Measurements from ENCODE around the gene SRR.
"Not testable (repeated sequence)": the region's sequence is repeated elsewhere in the genome, so short reads cannot be mapped to it uniquely, and the experiment has no call there.

The SRR gene

GRCh38 chr17:2289878-2290478 lies 13.8 kb upstream of the SRR start:
- no peak for DNase-seq (ENCODE audit: low read depth, low spot score)

DNA sequence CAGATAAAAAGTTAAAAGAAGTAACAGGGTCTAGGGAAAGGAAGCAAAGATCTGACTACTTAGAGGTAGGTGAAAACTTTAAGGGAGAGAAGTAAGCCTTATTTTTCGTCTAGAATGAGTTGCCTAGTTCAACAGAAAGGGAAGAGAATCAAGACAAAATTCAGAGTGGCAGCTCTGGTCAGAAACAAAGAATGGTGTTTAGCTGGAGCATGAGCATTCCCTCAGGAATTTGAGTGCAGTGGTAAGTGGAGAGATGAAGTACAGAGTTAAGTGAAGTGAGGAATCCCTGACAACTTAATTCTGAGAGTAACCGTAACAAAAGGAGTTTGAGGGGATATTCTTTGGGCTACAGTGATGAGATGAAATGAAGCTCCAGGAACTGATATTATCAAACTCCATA lies 11.7 kb upstream of the SRR start:
- no peak for DNase-seq (ENCODE audit: low read depth, low spot score)

DNA sequence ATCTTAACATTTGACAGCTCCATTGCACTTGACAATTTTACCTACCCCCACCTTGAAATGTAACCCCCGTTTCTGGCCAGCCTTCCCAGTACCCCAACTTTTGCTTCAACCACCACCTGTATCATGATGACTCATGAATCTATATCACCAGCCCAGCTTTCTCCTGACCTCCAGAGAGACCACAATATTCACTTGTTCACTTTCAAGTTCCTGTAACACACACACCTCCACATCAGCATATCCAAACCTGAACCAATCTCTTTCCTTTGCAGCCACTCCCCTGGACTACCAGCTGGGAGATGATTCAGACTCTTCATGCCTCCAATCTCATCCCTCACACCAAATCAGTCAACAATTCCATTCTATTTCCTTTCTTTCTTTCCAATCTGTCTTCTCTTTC lies 8.2 kb upstream of the SRR start:
- no peak for DNase-seq (ENCODE audit: low read depth, low spot score)

DNA sequence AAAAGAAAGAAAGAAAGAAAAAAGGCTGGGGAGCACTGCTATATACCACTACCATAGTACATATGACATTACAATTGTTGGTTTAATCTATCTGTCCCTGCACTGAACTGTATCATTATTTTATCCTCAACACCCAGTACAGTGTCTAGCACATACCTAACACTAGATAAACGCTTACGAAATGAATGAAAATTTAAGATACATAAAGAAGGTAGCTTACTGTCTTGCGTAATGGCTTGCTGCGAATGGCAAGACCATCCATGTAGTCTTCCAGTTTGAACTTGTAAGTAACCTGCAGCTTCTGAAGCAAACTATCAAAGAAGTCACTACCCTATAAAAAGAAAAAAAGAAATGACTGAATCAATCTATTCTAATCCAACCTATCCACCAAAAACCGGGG lies 6.7 kb upstream of the SRR start:
- no peak for DNase-seq (ENCODE audit: low read depth, low spot score)

- DNase-seq (ENCODE audit: low read depth, low spot score), result no peak
Observed at GRCh38 chr17:2299136-2299535, 4.6 kb upstream of the SRR start.

DNA sequence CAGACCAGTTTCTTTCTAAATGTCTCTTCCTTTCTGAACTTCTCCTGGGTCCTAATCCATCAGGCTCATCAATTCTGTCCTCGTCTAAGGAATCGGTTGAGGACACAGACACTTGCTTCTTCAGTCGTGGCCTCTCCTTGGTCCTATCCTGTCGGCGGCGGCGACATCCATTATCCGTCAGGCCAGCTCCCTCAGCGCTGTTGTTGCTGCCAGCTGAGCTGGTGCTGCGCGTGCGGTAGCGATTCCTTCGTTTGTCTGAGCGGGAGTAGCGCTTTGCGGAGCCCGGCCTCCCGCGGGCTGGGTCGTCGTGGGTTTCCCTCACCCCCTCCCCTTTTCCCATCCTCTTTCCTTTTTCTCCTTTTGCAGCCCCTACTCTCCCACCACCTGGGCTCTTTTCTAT lies 4.0 kb upstream of the SRR start:
- no peak for DNase-seq (ENCODE audit: low read depth, low spot score)

- DNase-seq (ENCODE audit: low read depth, low spot score), result no peak
Observed at GRCh38 chr17:2302778-2303203, 959 bp upstream of the SRR start.

GRCh38 chr17:2304931-2305330 lies 1.2 kb downstream of the SRR start:
- DNase-seq (ENCODE audit: low read depth, low spot score), result no peak

DNA sequence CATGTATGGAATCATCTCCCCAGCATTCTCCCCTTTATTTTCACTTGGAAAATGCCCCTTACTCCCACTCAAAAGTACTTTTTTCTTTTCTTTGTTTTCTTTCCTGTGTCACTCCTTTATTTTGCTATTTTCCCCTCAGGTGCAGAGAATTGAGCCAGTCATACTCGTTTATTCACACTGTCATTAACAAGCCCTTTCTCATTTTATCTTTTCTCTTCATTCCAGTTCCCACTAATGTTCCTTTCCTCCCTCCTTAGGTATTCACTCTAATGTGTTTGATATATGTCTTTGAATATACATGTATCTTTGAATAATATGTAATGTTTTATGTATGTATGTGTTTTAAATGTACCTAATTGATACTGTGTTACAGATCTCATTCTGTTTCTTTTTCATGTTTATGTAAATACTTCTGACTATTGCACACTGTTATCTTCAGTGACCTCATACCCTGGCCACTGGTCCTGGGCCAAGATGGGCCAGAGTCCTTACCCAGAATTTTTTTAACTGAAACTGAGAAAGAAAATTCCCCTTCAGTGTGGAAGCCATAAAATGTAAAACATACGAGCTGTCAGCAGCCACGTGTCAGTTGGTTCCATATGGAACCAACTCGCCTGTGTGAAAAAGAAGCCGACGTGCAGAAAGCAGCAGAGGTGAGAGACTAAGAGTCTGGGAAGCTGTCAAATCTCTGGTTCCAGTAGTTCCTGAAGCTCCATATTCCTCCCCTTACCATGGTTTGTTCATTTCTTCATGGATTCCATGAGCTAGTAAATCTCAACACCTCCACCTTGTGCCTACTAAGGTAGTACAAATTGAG lies 5.8 kb downstream of the SRR start:
- no peak for DNase-seq (ENCODE audit: low read depth, low spot score)

GRCh38 chr17:2312736-2313135 lies 9.0 kb downstream of the SRR start:
- DNase-seq (ENCODE audit: low read depth, low spot score), result no peak

DNA sequence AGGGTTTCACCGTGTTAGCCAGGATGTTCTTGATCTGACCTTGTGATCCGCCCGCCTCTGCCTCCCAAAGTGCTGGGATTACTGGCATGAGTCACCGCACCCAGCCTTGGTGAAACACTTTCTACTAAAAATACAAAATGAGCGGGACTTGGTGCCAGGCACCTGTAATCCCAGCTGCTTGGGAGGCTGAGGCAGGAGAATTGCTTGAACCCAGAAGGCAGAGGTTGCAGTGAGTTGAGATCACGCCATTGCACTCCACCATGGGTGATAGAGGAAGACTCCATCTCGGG lies 13.1 kb downstream of the SRR start:
- DNase-seq (ENCODE audit: low read depth, low spot score), result not testable (repeated sequence)

- DNase-seq (ENCODE audit: low read depth, low spot score), result no peak
Observed at GRCh38 chr17:2317796-2318195, 14.0 kb downstream of the SRR start.

GRCh38 chr17:2319051-2319450 lies 15.3 kb downstream of the SRR start:
- no peak for DNase-seq (ENCODE audit: low read depth, low spot score)

- DNase-seq (ENCODE audit: low read depth, low spot score), result no peak
Observed at GRCh38 chr17:2321399-2321798, 17.6 kb downstream of the SRR start.

- DNase-seq (ENCODE audit: low read depth, low spot score), result no peak
Observed at GRCh38 chr17:2323629-2324314, 20.0 kb downstream of the SRR start.

DNA sequence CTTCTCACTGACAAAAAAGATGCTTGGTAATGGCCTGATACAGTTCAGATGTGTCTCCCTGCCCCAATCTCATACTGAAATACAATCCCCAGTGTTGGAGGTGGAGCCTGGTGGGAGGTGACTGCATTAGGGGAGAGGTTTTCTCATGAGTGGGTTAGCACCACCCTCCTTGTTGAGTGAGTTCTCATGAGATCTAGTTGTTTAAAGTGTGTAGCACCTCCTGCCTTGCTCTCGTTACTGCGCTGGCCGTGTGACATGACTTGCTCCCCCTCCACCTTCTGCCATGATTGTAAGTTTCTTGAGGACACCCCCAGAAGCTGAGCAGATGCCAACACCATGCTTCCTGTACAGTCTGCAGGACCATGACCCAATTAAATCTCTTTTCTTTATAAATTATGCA lies 27.6 kb downstream of the SRR start:
- DNase-seq (ENCODE audit: low read depth, low spot score), result no peak

- no peak for DNase-seq (ENCODE audit: low read depth, low spot score)
Observed at GRCh38 chr17:2335726-2336214, 32.0 kb downstream of the SRR start.

GRCh38 chr17:2336215-2336851 lies 32.6 kb downstream of the SRR start, which contains the start of gene TSR1:
Gene TSR1, minus strand, starts transcription at chr17:2336457. Its CDS starts 30 bp downstream, at chr17:2336427.
- DNase-seq (ENCODE audit: low read depth, low spot score), result peak; percentile 53

DNA sequence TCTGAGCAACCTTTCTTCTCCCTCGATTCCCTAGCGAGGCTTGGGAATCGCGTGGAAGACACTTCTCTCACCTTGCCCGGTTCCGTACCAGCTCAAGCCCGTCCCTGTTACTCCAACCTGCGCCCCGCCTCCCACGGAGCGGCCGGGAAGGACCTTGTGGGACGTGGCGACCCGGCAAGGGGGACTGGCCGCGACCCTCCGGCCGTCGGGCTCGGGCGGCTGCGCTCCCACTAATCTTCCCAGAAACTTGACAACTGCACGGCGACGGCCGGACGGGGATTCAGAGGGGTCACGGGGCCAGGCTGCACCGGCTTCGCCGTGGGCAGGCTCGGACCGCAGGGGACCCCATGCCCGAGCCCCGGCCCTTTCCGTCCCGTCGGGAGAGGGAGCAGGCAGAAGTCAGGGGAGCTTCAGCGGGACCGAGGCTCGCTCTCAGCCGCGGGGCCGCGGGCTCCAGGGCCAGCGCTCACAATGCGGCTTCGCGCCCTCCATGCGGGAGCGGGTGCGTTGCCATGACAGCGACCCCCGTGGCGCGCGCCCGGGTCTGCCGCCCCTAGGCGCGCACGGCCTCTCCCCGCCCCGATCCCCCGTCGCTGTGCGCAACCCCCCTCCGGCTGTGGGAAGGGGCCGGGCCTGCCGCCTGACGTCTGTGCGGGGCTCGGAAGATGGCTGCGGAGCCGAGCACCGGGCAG lies 33.2 kb downstream of the SRR start, which contains the start of gene SGSM2:
SGSM2 (plus strand) TSS at position 650 of the 692 bp plus-strand sequence. CDS start 188 bp downstream, outside the sequence.
- DNase-seq (ENCODE audit: low read depth, low spot score), result no peak

GRCh38 chr17:2337544-2338314 lies 34.0 kb downstream of the SRR start:
- DNase-seq (ENCODE audit: low read depth, low spot score), result no peak

GRCh38 chr17:2338315-2338657 lies 34.5 kb downstream of the SRR start:
- no peak for DNase-seq (ENCODE audit: low read depth, low spot score)
